NCI-H2227 (cell line): ENCODE results near the gene RAX2.

Source experiments
- DNase-seq: peaks from one replicate; lab custom pipeline; 2025; ENCODE audit not compliant: unreplicated experiment; lab: John Stamatoyannopoulos, UW

The RAX2 gene

DNA sequence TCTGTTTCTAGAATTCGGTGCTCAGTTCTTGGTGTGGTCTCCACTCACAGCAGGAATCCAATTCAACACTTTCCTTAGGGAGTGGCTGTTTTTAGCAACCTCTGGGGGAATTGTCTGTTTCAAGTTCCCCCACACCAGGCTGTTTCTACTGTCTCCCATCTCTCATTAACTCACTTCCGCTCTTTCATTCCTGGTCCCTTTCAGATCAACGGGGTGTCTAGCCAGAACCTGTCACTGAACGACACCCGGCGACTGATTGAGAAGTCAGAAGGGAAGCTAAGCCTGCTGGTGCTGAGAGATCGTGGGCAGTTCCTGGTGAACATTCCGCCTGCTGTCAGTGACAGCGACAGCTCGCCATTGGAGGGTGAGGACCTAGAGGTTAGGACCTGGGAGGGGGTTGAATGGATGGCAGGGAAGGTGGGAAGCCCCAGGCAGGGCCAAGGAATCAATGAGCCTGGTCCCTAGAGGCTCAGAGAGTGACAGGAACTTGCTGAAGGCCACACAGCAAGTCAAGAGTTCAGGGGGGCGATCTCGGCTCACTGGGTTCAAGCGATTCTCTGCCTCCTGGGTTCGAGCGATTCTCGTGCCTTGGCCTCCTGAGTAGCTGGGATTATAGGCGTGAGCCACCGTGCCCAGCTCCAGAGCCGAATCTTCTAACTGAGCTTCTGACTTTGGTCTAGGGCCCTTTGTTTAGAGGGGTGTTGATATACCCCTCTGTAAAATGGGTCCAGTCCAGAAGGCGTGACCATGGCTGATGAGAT is 38.3 kb downstream of the RAX2 start:
- DNase-seq, result no peak

DNA sequence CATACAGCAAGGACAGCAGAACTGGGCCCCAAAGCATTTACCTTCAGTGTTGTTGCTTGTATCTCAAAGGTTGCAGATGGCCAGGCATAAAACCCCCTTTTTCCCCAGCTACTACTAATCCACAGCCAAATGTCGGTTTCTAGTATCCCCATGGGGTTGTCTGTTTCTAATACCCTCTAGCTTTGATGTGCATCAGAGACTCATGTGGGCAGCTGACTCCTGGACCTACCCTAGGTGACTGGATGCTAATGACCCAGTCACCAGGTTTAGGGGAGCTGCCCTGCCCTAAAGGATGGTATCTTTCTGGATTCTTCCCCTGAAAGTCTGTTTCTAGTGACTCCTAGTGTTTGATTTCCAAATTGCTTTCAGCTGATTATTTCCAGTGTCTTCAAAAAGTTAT is 39.9 kb downstream of the RAX2 start:
- no peak for DNase-seq

DNA sequence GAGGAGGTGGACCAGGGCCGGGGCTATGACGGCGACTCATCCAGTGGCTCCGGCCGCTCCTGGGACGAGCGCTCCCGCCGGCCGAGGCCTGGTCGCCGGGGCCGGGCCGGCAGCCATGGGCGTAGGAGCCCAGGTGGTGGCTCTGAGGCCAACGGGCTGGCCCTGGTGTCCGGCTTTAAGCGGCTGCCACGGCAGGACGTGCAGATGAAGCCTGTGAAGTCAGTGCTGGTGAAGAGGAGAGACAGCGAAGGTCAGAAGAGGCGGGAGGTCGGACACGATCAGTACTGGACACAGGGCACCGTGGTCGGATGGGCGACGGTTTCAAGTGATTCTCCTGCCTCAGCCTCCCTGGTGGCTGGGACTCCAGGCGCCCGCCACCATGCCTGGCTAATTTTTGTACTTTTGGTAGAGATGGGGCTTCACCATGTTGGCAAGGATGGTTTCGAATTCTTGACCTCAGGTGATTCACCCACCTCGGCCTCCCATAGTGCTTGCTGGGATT is 41.5 kb downstream of the RAX2 start:
- DNase-seq, result no peak

DNA sequence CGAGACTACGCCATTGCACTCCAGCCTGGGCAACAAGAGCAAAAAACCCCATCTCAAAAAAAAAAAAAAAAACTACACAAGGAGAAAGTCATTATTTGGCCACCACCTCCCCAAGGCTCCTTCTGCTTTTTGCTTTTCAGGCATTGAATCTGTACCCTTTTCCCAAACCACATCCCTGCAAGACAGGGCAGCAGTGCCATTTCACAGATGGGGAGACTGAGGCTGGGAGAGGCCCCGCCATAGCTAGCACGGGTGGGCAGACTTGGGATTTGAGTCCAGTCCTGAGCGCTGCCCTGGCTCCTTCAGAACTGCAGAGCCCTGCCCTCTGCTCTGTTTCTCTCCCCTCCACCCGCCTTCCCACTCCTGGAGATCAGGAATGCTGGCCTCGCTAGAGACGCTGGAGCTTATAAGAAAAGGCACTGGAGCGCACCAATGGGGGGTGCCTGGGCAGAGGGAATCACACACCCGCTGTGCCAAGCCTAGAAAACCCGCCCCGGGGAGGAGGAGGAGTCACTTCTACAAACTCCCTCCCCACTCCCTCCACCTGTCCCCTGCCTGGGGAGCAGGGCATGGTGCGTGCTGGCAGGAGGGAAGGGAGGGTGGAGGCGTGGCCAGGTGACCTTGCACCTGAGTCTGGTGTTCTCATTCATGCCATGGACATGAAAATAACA is 46.3 kb downstream of the RAX2 start:
- peak; percentile 44 for DNase-seq

DNA sequence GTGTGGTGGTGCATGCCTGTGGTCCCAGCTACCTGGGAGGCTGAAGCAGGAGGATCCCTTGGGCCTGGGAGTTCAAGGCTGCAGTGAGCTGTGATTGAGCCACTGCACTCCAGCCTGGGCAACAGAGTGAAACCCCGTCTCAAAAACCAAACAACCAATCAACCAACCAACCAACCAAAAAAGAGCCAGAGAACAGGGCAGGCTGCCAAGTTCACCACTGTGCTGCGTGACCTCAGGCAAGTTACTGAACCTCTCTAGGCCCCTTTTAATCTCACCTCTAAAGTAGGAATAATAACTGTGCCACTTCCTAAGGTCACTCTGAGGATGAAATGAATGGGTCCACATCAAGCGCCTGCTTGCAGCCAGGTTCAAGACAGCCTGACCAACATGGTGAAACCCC is 46.9 kb downstream of the RAX2 start:
- DNase-seq, result no peak

DNA sequence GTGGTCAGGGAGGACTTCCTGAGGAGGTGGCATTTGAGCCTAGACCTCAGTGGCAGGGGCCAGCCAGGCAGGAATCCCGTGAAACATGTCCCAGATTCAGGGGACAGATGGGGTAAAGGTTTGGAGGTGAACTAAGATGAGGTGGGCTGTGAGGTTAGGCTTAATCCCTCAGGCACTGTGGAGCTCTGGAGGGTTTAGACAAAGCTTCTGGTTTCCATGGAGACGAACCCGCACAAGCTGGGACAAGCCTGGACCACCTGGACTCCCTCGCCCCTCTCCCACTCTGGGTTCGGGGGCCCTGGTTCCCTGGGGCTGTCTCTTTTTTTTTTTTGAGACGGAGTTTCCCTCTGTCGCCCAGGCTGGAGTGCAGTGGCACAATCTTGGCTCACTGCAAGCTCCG is 48.1 kb downstream of the RAX2 start:
- peak; percentile 16 for DNase-seq

DNA sequence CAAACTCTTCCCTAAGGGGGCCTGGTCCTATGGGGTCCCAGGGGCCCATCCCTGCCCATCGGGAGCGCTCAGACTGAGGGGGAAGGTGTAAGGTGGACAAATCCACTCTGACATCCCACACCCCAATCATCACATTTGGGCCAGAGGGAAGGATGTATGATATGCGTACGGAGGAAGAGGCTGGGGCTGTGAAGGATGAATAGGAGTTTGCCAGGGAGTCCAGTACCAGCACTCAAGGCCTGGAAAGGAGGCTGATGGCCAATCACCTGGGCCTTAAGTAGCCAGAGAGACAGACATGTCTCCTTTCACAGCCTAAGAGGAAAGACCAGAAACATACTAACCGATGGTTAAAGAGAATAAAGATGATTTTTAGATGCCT is 48.9 kb downstream of the RAX2 start:
- no peak for DNase-seq

DNA sequence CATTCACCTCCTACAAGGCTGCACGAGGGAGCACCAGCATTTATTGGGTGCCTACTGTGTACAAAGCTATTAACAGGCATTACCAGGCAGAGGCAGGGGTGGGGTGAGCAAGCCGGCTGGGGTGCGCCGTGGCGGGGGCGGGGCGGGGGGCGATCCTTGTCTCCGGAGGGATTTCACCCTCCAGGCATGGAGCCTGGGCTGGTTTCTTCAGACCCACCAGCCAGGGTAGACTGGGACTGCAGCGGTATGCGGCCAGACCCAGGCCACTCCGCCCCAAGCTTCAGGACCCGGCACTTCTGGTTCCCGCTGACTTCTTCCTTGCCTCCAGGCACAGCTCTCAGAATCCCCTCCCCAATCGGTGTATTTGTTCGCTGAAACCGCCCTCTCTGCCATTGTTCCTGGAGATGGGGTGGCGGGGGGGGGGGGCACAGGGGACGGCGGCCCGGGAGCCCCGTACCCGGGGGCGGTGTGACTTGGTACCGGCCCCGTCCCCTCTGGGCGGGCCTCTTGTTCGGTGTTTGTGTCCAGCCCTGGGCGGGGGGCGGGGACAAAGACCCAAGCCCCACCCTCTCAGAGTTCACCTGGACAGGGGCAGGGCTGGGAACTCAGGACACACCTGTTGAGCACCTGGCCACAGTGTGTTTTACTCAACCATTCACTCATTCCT is 49.5 kb downstream of the RAX2 start:
- no peak for DNase-seq

DNA sequence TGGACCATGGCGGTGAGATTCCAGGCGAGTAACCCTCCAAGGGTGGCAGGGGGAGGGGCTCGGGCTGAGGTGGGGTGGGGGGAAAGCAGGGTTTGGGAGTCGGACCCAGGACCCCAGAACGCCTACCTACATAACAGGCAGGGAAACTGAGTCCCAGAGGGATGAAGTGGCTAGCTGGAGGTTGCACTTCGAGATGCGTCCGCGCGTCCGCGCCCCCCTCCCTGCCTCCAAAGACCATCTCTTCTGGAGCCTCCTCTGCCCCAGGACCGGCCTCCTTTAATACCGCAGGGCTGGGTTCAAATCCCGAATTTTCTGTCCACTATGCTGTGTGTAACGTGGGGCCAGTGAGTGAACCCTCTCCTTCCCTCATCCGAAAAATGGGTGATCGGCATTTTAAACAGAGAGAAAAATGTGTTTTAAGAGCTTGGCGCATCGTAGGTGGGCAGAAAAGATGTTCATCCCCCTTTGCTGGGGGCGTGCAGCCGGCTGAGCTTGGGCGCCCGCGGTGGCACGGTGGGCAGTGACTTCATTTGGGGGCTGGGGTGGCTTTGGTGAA is 50.1 kb downstream of the RAX2 start:
- DNase-seq, result no peak

DNA sequence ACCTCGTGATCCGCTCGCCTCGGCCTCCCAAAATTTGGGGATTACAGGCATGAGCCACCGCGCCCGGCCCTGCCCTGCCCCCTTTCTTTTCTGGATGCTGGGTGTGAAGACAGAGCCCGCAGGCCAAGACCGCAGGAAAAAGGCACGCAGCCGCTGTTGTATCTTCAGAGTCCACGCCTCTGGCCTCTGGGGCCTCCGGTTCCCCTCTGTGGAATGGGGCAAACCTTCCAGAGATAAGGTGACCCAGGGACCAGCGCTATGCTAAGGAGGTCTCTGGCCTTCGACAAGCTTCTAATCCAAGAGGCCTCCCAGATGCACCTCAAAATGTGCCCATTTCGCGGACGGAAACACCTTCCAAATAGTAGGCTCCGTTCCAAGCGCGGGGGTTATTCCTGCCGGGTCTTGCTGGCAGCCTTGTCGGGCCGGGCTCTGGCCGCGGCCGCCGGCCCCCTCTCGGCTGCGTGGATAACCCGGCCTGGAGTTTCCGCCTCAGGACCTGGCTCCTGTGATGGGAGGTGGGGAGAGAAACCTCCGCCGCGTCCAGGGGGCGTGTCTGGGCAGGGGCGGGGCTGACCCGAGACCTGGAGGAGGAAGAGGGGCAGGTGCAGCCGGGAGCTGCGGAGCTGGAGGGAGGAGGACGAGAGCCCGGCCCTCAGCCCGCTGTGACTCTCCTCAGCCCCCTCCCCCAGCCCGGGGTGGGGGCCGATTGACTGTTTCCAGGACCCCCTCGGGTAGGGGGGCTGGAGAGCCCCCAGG is 50.7 kb downstream of the RAX2 start:
- peak; percentile 91 for DNase-seq

DNA sequence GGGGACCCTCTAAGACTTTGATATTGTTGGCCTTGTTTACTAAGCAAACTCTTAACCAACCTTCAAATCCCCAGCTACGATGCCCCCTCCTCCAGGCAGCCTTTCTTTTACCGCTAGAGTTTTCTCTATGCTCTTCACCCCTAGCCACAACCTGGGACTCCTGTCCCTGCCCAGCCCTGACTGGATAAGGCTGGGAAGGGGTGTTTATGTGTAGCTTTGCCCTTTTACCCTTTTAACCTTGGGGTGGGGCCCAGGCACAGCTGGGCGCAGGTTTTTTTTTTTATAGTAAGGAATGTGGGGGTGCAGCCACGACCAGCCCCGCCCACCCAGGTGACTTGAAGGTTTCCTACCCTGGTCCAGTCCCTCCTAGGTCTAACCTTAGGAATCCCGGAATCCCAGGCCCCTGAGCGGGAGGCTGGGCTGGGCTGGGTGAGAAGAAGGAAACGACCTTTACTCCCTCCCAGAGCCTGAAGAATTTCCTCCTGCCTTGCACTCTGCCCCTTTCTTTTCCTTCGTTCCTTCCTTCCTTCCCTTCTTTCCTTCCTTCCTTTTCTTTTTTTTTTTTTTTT is 51.6 kb downstream of the RAX2 start:
- DNase-seq, result no peak

DNA sequence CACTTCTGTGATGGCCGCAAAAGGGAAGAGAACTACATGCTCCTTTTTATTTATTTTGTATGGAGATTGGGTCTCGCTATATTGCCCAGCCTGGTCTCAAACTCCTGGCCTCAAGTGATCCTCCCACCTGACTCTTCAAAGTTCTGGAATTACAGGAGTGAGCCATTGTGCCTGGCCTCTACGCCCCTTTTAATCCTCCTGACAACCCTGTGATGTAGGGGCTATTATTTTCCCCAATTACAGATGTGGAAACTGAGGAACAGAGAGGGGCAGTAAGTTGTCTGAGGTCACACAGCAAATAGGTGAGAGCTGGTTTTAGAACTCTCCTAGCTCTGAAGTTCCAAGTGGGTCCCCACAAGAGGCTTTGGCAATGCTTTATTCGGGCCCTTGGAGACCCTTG is 52.2 kb downstream of the RAX2 start:
- DNase-seq, result no peak
